Endothelial cell of umbilical vein (primary cell): Measurements from ENCODE around the gene DLGAP4. TPM values are rescaled to one million over a fixed set of nuclear protein-coding genes. Genes with fewer than 3 reads are reported as not detected.

ENCODE experiments used
- BruUV-seq: library from RNA; stranded (reverse); fragments of 400-500 nt; replicated peaks from 2 replicates; lab custom pipeline; 2021; lab: Mats Ljungman, UMichigan
- CTCF ChIA-PET: fragments of 300-600, 350-600 bp; sonication (Branson Sonifier 250); formaldehyde crosslinking; loops from one replicate; lab custom pipeline; 2021; ENCODE audit warnings: antibody characterized with exemption, inconsistent platforms; lab: Charles Lee
- POLR2A ChIA-PET: fragments of 300-600, 350-600 bp; sonication (Branson Sonifier 250); formaldehyde crosslinking; loops from one replicate; lab custom pipeline; 2021; ENCODE audit warnings: antibody characterized with exemption, inconsistent platforms; lab: Charles Lee
- DNase-seq: peaks from one replicate; pipeline ENCODE4 v3.0.0-alpha.2; 2011; ENCODE audit warnings: low read depth, low spot score
- FAIRE-seq: peaks from 2 replicates; lab custom pipeline; 2011; peaks lifted over from hg19 to GRCh38; lab: Jason Lieb, UNC
- H2AFZ ChIP-seq: 2 replicates; pipeline ENCODE4 v1.6.0; 2012; ENCODE audit warnings: low read depth, low read length, control low read depth, inconsistent platforms
- H3K27ac ChIP-seq: 2 replicates; pipeline ENCODE4 v1.5.1; 2011; ENCODE audit warnings: low read depth, mild to moderate bottlenecking, control low read depth, low read length, moderate library complexity; ENCODE audit not compliant: insufficient read depth
- H3K27me3 ChIP-seq, 2 experiments: 2 replicates each; pipeline versions ENCODE4 v1.6.0 to v1.6.1; 2011; ENCODE audit warnings: low read length in 2 of 2, mixed read lengths in 1 of 2; ENCODE audit not compliant: control insufficient read depth in 2 of 2, insufficient read depth in 2 of 2
- H3K36me3 ChIP-seq, 2 experiments: 2 replicates in 1 of 2; 3 replicates in 1 of 2; pipeline ENCODE4 v1.5.1; 2011; ENCODE audit warnings: low read length in 2 of 2, mild to moderate bottlenecking in 1 of 2, moderate library complexity in 1 of 2; ENCODE audit not compliant: control insufficient read depth in 2 of 2, insufficient read depth in 2 of 2; ENCODE audit errors: extremely low read depth in 1 of 2
- H3K4me1 ChIP-seq: 3 replicates; pipeline ENCODE4 v1.5.1; 2011; ENCODE audit warnings: mild to moderate bottlenecking, low read length; ENCODE audit not compliant: control insufficient read depth, insufficient read depth; ENCODE audit errors: extremely low read depth
- H3K4me2 ChIP-seq: 2 replicates; pipeline ENCODE4 v1.6.1; 2011; ENCODE audit warnings: low read length, control low read depth, mixed read lengths; ENCODE audit not compliant: insufficient read depth
- H3K4me3 ChIP-seq, 3 experiments: fragments of 200-600 bp in 1 of 3; sonication (generic), shearing (Covaris generic) in 1 of 3; replicated peaks in 1 of 3; 2 replicates each; pipeline ENCODE4 v1.5.1; 2011 to 2016; ENCODE audit warnings: control low read depth in 3 of 3, low read length in 3 of 3, mild to moderate bottlenecking in 2 of 3, inconsistent platforms in 1 of 3, low read depth in 1 of 3, moderate library complexity in 1 of 3; ENCODE audit not compliant: insufficient read depth in 1 of 3
- H3K79me2 ChIP-seq: 2 replicates; pipeline ENCODE4 v1.6.0; 2012; ENCODE audit warnings: low read length, inconsistent platforms; ENCODE audit not compliant: control insufficient read depth, insufficient read depth
- H3K9ac ChIP-seq: replicated peaks from 2 replicates; pipeline ENCODE3; 2011; ENCODE audit warnings: low read length, control low read depth; ENCODE audit not compliant: insufficient read depth; ENCODE audit errors: extremely low read depth
- H3K9me1 ChIP-seq: replicated peaks from 3 replicates; pipeline ENCODE4 v1.6.0; 2011; ENCODE audit warnings: mild to moderate bottlenecking, low read length; ENCODE audit not compliant: control insufficient read depth, insufficient read depth; ENCODE audit errors: extremely low read depth
- H3K9me3 ChIP-seq: replicated peaks from 2 replicates; pipeline ENCODE4 v1.5.1; 2012; ENCODE audit warnings: low read length, inconsistent platforms; ENCODE audit not compliant: control insufficient read depth, insufficient read depth
- H4K20me1 ChIP-seq: replicated peaks from 2 replicates; pipeline ENCODE3; 2011; ENCODE audit warnings: mild to moderate bottlenecking, low read length; ENCODE audit not compliant: control insufficient read depth, insufficient read depth; ENCODE audit errors: extremely low read depth
- CTCF ChIP-seq, 2 donors: IDR thresholded peaks; 1 replicate in 1 of 2; 2 replicates in 1 of 2; pipeline ENCODE4 v1.5.1; 2011; ENCODE audit warnings: low read length in 2 of 2, mild to moderate bottlenecking in 2 of 2, moderate library complexity in 2 of 2, control low read depth in 1 of 2, inconsistent platforms in 1 of 2, low read depth in 1 of 2; ENCODE audit not compliant: insufficient read depth in 1 of 2; ENCODE audit errors: extremely low read depth in 1 of 2
- EZH2 ChIP-seq: IDR thresholded peaks from 2 replicates; pipeline ENCODE4 v1.6.1; 2012; ENCODE audit warnings: borderline replicate concordance, low read depth, mild to moderate bottlenecking, moderate library complexity, low read length, inconsistent platforms; ENCODE audit not compliant: severe bottlenecking
- FOS ChIP-seq: IDR thresholded peaks from 2 replicates; pipeline ENCODE4 v1.6.1; 2011; ENCODE audit warnings: mild to moderate bottlenecking, low read length, moderate library complexity, borderline replicate concordance; ENCODE audit not compliant: insufficient read depth
- GATA2 ChIP-seq: IDR thresholded peaks from 2 replicates; pipeline ENCODE4 v1.7.0; 2011; ENCODE audit warnings: low read depth, mild to moderate bottlenecking, moderate library complexity, mixed read lengths, low read length; ENCODE audit not compliant: insufficient read length, insufficient read depth
- JUN ChIP-seq: IDR thresholded peaks from 2 replicates; pipeline ENCODE4 v1.6.1; 2011; ENCODE audit warnings: borderline replicate concordance, low read depth; ENCODE audit not compliant: insufficient read length, insufficient read depth
- MYC ChIP-seq: IDR thresholded peaks from one replicate; pipeline ENCODE4 v1.6.1; 2011; ENCODE audit warnings: mild to moderate bottlenecking, low read depth, low read length
- POLR2A ChIP-seq: IDR thresholded peaks from 2 replicates; pipeline ENCODE4 v1.6.1; 2012; ENCODE audit warnings: low read depth, mild to moderate bottlenecking, control low read depth, low read length
- POLR2AphosphoS5 ChIP-seq: IDR thresholded peaks from 2 replicates; pipeline ENCODE4 v1.6.1; 2012; ENCODE audit warnings: low read depth, mild to moderate bottlenecking, control low read depth, low read length, moderate library complexity; ENCODE audit not compliant: insufficient read depth
- dilution Hi-C: fragments of 300-500 bp; cut with MboI; formaldehyde crosslinking; loops from one replicate; pipeline ENCODE4 v1.15.0; 2019; ENCODE audit warnings: low sequenced_read_pairs; ENCODE audit not compliant: extremely low pct_ligation_motif_present
- intact Hi-C: fragments of 100-400 bp; cut with micrococcal nuclease; formaldehyde crosslinking; loops from one replicate; pipeline ENCODE4 v1.10.0; 2022
- polyA plus RNA-seq, 4 experiments: library from polyadenylated mRNA; depleted of rRNA in 3 of 4; stranded (reverse) in 3 of 4; unstranded in 1 of 4; fragments of >200 nt; gene quantifications; 2 replicates each; pipeline versions ENCODE4 v1.2.1 to v1.2.3, GENCODE V29; 2011 to 2012; ENCODE audit warnings: missing spikeins in 1 of 4
- total RNA-seq: library from RNA; stranded (reverse); gene quantifications from 2 replicates; pipeline ENCODE4 v1.2.3, GENCODE V29; 2021
- TF ChIP-seq, protein P1 (sequence below): IDR thresholded peaks from 2 replicates; pipeline ENCODE4 v1.6.1; 2011; ENCODE audit not compliant: insufficient read depth, insufficient read length

Gene DLGAP4
- total and polyA plus RNA-seq, 2 donors (not counting 3 experiments of a cell fraction or from before 2014, with no cell fraction given) = 57.5 to 125 TPM

DNA sequence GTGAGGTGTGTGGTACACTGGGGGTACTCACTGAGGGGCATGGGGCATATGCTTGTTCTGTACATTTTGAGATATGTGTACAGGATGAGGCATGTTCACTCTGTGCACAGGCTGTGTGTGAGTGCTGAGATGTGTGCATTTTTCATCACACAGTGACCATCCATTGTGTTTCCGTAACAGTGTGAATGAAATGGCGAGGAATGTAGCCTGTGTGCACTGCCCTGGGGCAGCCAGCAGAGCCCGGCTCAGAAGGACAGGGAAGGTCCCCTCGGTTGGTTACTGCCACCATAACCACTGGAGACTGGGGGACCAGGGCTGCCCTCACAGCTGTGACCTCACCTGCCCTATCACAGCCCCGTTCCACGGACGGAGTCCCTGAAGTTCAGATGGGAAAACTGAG lies 129.0 kb downstream of the DLGAP4 start:
- no peak overlapping the region for H3K27ac ChIP-seq
- FAIRE-seq (no peak), DNase-seq (no peak)
- H3K9me3 ChIP-seq = no peaks in the 10 kb centered on the region
- no peaks in the 10 kb centered on the region for H3K79me2 ChIP-seq
- H2AFZ ChIP-seq = no peak overlapping the region
- ChIA-PET CTCF (interaction anchor here (6.6 kb wide), 1 partner anchor 233 kb away, joined by 203 read pairs; no protein-coding TSS in a partner anchor), POLR2A (no interaction called here)
- no peaks in the 10 kb centered on the region for H4K20me1 ChIP-seq
- dilution Hi-C loops (no loop called here), intact Hi-C loops (no loop called here)
- H3K27me3 ChIP-seq = no peaks in the 10 kb centered on the region
- BruUV-seq = no TSS peak
- no peaks in the 10 kb centered on the region for H3K4me1 ChIP-seq
- H3K9ac ChIP-seq = no peak overlapping the region
- H3K4me3 ChIP-seq = no peak overlapping the region
- H3K36me3 ChIP-seq = no peaks in the 10 kb centered on the region
- TF ChIP-seq POLR2A (no peak), JUN (no peak), MYC (no peak), FOS (no peak), GATA2 (no peak), EZH2 (no peak), CTCF (IDR thresholded peaks at IDR 0.05; ENCODE audit: extremely low read depth in 1 of 2, insufficient read depth in 1 of 2, low read depth in 1 of 2, low read length in 2 of 2) (no peak), POLR2AphosphoS5 (no peak)
- TF ChIP-seq, protein P1, sequence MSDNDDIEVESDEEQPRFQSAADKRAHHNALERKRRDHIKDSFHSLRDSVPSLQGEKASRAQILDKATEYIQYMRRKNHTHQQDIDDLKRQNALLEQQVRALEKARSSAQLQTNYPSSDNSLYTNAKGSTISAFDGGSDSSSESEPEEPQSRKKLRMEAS = no peak
- no peak overlapping the region for H3K4me2 ChIP-seq
- no peaks in the 10 kb centered on the region for H3K9me1 ChIP-seq
